IPS-NIHi7 (cell line): ENCODE results near the gene KCTD16.

Experiments
- DNase-seq: peaks from one replicate; pipeline ENCODE4 v3.0.0; 2012; ENCODE audit warnings: mixed read lengths; ENCODE audit errors: extremely low spot score

The KCTD16 gene

GRCh38 chr5:144166696-144167095, 4.0 kb upstream of the KCTD16 start:
- no peak for DNase-seq

GRCh38 chr5:144167998-144168397, 2.7 kb upstream of the KCTD16 start:
- DNase-seq, result no peak

DNA sequence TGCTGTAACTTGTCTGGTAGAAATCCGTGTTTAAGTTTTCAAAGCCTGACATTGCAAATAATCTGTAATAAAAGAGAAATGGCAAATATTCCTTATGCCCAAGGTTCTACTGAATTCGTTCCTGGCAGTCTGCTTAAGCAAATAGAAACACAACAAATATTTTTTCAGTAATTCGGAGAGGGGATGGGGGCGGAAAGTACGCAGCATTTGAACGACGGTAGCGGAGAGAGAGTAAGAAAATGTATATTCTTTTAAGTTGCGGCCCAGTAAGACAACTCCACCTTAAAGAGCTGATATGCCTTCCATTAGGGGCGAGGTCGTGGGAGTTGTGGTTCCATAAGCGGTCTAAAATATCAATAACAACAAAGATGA, 783 bp upstream of the KCTD16 start:
- DNase-seq, result no peak

GRCh38 chr5:144173766-144174165, 3.1 kb downstream of the KCTD16 start:
- DNase-seq, result no peak

DNA sequence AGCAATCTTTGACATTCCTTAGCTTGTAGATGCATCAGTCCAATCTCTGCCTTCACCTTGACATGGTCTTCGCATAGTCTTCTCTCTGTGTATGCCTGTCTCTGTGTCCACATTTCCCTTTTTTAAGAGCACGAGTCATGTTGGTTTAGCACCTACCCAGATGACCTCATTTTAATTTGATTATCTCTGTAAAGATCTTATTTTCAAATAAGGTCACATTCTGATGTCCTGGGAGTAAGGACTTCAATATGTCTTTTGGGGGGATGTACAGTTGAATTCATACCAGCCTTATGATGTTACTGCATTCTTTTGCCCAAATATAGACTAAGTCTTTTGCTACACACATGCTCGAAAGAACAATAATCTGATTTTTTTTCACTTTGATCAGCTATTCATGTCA, 6.9 kb downstream of the KCTD16 start:
- DNase-seq, result no peak

DNA sequence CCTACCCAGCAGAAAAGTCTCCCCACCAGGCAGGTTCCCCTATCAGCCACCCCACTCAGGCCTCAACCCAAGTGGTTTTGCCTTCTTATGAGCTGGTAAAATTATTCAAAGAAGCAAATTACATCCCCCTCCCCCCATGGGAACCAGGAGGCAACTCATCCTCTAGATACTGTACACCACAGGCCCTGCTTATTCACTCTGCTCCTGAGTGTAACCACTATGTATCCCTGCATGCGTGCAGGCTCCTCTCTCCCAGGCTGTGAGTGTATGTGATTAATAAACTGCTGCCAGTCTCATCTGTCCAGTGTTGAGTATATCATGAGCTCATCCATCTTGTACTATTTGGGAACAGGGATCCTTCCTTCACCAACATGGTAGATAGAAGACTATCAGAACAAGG, 8.6 kb downstream of the KCTD16 start:
- no peak for DNase-seq

GRCh38 chr5:144183254-144183889, 12.7 kb downstream of the KCTD16 start:
- DNase-seq, result no peak

- DNase-seq, result no peak
Observed at GRCh38 chr5:144187699-144188294, 17.1 kb downstream of the KCTD16 start.

DNA sequence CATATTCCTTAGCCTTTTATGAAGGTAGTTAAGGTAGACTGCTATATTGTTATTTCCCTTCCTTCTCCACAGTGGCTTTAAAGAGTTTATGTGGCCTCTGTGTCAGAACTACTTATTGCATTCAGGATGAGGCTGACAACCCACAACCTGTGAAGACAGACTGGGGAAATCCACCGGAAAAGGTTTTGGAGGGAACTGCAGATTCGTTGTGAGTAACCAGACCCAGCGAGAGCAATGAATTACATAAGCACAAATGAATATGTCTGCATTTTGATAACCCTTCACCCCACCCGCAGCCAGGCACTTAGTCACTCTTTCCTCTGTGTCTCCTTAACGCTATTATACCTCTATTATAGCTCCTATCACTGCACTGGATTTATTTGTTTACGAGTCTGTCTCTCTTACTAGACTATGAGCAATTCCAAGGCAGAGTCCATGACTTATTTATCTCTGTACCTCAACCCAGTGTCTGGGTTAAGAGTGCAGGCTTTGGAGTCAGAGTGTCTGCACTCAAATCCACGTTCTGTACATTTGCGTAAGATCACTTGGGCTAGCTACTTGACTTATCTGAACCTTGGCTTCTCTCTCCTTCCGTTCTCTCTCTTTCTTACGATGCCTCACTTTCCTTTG, 19.2 kb downstream of the KCTD16 start:
- no peak for DNase-seq

GRCh38 chr5:144191531-144191930, 20.9 kb downstream of the KCTD16 start:
- no peak for DNase-seq

GRCh38 chr5:144191998-144192397, 21.3 kb downstream of the KCTD16 start:
- peak; percentile 50 for DNase-seq

DNA sequence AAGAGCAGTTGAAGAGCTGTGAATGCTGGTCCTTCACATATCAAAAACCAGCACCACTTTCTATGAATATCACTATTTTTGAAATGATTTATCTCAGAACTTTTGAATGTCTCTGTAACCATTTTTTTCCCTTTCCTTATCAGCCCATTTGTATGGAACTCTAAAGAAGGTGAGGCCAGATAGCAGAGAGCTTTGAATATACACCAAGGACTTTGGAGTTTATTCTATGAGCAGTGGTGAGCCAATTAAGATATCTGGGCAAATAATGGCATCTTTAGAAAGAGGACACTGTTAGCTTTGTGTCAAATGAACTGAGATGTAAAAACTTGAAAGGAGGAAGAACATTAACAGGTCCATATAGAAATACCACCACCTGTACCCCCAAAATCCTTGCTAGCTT, 22.0 kb downstream of the KCTD16 start:
- DNase-seq, result no peak

- no peak for DNase-seq
Observed at GRCh38 chr5:144194144-144194543, 23.5 kb downstream of the KCTD16 start.

- no peak for DNase-seq
Observed at GRCh38 chr5:144195448-144195847, 24.8 kb downstream of the KCTD16 start.

- DNase-seq, result no peak
Observed at GRCh38 chr5:144196612-144197011, 25.9 kb downstream of the KCTD16 start.

GRCh38 chr5:144198386-144198785, 27.7 kb downstream of the KCTD16 start:
- no peak for DNase-seq

- DNase-seq, result no peak
Observed at GRCh38 chr5:144201588-144201987, 30.9 kb downstream of the KCTD16 start.

GRCh38 chr5:144202072-144202471, 31.4 kb downstream of the KCTD16 start:
- no peak for DNase-seq

GRCh38 chr5:144202726-144203125, 32.1 kb downstream of the KCTD16 start:
- no peak for DNase-seq

DNA sequence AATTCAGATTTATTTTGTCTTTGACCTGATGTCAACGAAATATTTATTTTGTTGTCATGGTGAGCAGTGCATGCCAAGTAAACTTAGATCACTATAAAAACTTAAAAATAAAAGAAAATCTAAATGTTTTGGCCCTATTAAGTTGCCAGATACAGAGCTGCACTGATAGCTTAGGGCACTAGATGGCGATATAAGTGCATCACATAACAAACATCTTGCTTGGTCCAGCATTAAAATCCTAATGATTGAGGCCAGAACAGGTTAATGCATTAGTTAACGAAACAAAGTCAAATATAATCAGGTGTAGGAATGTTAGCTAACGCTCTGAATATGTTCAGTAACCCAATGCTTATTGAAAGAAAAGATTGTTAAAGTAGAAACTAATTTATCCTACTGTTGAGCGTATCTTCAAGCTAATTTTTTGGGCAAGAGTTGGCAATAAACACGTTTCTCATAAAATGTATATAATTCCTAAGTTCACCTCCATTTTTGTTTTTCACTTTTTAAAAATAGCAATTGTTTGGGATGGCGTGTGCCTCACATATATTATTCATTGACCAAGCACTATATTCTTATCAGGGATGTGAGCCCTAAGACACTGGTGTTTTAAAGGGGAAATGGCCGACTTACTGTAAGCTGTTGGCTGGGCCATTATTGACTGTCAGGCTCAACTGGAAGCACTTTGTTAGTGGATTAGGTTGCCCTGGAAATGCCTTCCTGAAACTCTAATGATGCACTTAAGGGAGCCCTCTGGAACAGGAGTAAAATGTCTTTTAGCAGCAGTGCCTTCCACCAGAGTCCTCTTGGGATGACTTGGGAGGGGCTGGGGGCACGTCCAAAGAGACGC, 33.3 kb downstream of the KCTD16 start:
- DNase-seq, result peak; percentile 33

- peak; percentile 52 for DNase-seq
Observed at GRCh38 chr5:144205141-144205551, 34.5 kb downstream of the KCTD16 start.

DNA sequence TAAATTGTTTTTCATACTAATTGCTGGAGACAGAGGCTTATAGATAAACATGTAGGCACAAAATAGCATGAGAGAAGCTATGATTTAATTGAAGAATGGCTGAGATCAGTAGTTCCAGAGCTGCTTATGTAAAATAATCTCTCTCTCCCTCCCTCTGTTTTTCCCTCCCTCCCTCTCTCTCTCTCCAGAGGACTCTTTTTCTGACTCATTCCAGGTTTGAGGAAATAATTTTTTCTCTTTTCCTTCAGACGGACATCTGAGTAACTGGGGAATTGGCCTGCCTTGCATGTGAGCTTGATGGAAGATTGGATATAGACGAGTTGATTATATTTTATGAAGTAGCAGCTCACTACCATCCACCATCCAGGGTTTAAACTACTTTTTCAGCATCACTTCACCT, 35.5 kb downstream of the KCTD16 start:
- no peak for DNase-seq
